GM10248 (cell line): ENCODE measurements around the gene SRGN.

ENCODE experiments used
- CTCF ChIA-PET: fragments of 300-600 bp; sonication (Branson Sonifier 250); formaldehyde crosslinking; extraction: SDS; loops from one replicate; lab custom pipeline; 2021; ENCODE audit warnings: antibody characterized with exemption; lab: Yijun Ruan, JAX
- POLR2A ChIA-PET: fragments of 350-650 bp; sonication (Branson Sonifier 250); formaldehyde crosslinking; extraction: SDS; loops from one replicate; lab custom pipeline; 2020; ENCODE audit warnings: antibody characterized with exemption; lab: Yijun Ruan, JAX
- DNase-seq: peaks from one replicate; pipeline ENCODE4 v3.0.0; 2012; ENCODE audit errors: extremely low spot score
- TF ChIP-seq, protein P1 (sequence below): IDR thresholded peaks from 2 replicates; pipeline ENCODE4 v1.5.1; 2012; ENCODE audit warnings: mild to moderate bottlenecking, low read depth; ENCODE audit errors: extremely low read depth, missing control alignments, control extremely low read depth

SRGN gene

DNA sequence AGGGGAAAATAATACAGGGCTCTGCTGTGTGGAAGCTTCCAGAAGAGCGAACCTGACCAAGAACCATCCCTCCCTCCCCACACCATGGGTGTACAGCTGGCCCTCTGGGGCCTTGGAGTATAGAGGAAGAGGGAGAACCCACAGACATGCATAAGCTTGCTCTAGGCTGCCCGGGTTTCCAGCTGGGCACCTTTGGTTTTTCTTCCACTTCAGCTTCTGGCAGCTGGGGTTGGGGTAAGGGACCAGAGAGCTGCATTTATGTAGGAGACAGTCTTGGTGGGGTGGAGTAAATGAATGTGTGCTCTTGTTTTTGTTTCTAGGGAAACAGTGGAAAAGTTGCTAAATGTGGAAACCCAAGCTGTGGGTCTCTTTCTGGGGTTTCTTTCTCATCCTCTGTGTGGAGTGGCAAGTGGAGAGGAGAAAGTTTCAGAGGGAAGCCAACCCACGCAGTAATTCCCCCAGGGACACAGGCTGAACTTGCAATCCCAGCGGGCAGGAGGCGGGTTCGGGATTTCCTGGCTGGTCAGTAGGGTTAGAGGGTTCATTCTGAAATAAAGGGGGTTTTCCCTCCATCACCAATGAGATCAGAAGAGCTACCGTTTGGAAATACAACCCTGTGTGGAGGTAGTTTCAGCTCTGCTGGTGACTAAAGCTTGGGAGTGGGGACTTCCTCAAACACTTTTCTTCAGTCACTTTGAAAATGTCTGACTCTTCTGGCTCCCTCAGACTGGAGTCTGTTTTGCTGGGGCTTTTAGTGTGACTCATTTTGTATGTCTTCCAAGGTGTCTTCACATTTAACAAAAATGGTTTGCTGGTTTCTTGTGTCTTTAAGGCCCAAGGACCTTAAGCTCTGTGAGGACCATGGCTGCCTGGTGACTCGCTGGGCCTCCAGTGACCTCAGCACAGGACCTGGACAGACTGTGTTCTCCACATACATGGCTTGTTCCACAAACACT is 22.2 kb upstream of the SRGN start:
- TF ChIP-seq, protein P1, sequence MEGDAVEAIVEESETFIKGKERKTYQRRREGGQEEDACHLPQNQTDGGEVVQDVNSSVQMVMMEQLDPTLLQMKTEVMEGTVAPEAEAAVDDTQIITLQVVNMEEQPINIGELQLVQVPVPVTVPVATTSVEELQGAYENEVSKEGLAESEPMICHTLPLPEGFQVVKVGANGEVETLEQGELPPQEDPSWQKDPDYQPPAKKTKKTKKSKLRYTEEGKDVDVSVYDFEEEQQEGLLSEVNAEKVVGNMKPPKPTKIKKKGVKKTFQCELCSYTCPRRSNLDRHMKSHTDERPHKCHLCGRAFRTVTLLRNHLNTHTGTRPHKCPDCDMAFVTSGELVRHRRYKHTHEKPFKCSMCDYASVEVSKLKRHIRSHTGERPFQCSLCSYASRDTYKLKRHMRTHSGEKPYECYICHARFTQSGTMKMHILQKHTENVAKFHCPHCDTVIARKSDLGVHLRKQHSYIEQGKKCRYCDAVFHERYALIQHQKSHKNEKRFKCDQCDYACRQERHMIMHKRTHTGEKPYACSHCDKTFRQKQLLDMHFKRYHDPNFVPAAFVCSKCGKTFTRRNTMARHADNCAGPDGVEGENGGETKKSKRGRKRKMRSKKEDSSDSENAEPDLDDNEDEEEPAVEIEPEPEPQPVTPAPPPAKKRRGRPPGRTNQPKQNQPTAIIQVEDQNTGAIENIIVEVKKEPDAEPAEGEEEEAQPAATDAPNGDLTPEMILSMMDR: no peak
- ChIA-PET POLR2A (interaction anchor here (0.6 to 2.3 kb wide), 7 partner anchors 8 to 42 kb away, joined by 3 to 23 read pairs (median 6); partner anchors contain the start of gene SRGN), CTCF (interaction anchor here (0.9 to 7.6 kb wide), 13 partner anchors 8 to 78 kb away, joined by 3 to 96 read pairs (median 5); no protein-coding TSS in a partner anchor)
- peak; percentile 74 for DNase-seq

DNA sequence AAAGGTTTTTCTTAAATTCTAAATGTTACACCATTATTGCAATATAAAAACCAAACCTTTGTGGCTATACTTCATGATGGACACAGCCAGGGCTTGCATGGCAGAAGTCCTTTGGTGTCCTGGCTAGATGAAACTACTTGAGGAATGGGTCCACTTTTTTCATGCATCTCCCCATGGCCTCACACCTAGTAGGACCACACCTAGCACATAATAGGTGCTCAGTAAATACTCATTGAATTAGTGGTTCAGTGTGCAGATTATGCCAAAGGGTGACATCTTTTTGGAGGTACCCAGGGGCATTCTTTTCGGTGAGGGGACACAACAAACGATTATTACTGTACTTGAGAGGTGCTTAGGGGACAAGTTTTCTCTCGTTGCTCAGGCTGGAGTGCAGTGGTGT is 20.7 kb upstream of the SRGN start:
- CTCF ChIA-PET: interaction anchor here (0.9 to 7.6 kb wide), 6 partner anchors 10 to 62 kb away, joined by 3 to 96 read pairs (median 11); no protein-coding TSS in a partner anchor
- no peak for DNase-seq

DNA sequence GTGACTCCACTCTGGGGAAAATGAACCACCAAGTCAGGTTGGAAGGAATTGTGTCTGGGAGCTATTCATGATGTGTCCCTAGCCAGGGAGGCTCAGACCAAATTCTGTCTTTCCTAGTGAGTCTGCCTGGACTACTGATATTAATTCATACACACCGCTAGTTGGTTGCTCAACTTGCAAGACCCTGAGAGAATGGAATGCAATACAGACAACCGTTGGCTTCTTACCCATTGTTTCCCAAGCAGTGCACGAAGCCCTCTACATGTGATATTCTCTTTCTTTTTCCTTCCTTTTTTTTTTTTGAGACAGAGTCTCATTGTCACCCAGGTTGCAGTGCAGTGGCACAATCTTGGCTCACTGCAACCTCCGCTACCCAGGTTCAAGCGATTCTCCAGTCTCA is 19.4 kb upstream of the SRGN start:
- DNase-seq: no peak
- POLR2A ChIA-PET: no interaction called here
- TF ChIP-seq, protein P1: no peak
- CTCF ChIA-PET: interaction anchor here (4.3 to 7.6 kb wide), 2 partner anchors 10 to 19 kb away, joined by 18 to 96 read pairs; no protein-coding TSS in a partner anchor

More for the DNA sequence above, 20.7 kb upstream of the SRGN start:
- POLR2A ChIA-PET: no interaction called here
- TF ChIP-seq, protein P1: no peak

DNA sequence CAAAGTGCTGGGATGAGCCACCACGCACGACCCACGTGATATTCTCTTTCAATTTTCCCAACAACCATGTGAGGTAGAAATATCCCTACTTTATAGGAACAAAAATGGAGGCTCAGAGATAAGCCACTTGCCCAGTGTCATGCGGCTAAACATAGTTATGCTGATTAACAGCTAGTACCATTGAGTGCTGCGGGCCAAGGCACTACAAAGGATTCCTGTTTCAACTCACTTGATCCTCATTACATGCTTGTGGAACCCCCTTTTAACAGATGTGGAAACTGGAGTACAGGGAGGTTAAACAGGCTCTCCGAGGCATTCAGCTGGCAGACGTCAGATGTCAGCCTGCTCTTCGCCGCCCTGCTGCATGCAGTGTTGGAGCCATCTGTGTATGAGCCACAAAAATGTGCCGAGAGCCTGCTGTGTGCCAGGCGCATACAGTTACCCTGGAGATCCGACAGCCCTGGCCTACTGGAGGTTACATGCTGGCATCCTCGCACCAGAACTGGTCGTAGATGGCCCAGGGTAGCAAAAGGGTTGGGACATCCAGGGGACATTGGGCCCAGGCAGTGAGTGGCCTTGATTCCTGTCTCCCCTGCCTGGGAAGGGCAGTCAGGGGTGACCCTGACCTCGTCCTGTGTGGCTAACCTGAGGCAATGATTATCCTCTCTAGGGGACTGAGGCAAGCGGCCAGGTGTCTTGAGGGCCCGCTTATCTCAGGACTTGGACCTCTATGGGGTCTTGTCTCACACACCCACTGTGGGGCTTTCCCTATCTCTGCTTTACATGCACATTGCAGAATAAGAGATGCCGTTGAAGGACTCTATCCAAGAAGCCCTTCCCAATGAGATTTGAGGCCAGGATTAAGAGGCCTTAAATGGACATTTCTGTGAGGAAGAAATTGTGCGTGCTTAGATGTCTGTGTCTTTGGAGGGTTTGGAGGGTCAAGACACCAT is 18.5 kb upstream of the SRGN start:
- DNase-seq: no peak
- TF ChIP-seq, protein P1: no peak
- CTCF ChIA-PET: interaction anchor here (1.5 to 7.6 kb wide), 2 partner anchors 20 to 57 kb away, joined by 3 to 96 read pairs; no protein-coding TSS in a partner anchor
- POLR2A ChIA-PET: interaction anchor here (1.0 kb wide), 1 partner anchor 19 kb away, joined by 3 read pairs; the partner anchor contains the start of gene SRGN

DNA sequence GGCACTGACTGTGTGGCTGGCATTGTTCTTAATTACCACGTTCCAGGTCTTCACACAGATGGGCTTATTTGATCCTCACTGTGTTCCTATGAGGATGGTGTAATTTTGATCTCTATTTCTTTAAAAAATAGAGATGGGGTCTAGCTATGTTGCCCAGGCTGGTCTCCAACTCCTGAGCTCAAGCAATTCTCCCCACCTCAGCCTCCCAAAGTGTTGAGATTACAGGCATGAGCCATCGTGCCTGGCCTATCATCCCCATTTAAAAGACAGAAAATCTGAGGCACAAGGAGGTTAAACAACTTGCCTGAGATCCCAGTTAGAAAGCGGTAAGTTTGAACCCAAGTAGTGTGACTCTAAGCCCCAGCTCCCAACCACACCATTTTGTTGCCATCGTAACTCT is 17.0 kb upstream of the SRGN start:
- TF ChIP-seq, protein P1: no peak
- ChIA-PET POLR2A (no interaction called here), CTCF (interaction anchor here (0.8 to 2.5 kb wide), 5 partner anchors 9 to 90 kb away, joined by 3 to 7 read pairs (median 5); no protein-coding TSS in a partner anchor)
- DNase-seq: no peak

DNA sequence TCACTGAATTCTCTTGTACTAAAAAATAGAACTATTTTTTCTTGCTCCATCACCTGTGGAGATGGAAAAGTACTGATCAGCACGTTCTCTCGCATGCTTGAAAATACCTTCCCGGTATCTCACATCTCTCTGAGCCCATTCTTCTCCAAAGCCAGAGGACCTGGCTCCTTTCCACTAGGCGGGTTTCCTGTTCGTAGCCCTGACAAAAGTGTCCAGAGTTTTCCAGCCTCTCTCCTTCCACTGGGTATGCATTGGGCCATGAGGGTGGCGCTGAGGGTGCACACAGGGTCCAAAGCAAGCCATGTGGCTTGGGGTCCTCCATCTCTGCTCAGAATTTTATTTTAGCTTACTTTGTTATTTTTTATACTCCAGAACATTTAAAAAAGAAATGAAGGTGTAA is 16.3 kb upstream of the SRGN start:
- CTCF ChIA-PET: interaction anchor here (1.2 to 2.5 kb wide), 5 partner anchors 9 to 327 kb away, joined by 3 to 7 read pairs (median 3); no protein-coding TSS in a partner anchor
- POLR2A ChIA-PET: no interaction called here

More for the DNA sequence above, 16.3 kb upstream of the SRGN start:
- DNase-seq: no peak
- TF ChIP-seq, protein P1: no peak
